Measurements from ENCODE around the gene LMF1. TPM values are rescaled to one million over a fixed set of nuclear protein-coding genes. Genes with fewer than 3 reads are reported as not detected.

LMF1 gene
- total RNA-seq, 2 donors from 2014 or later = 11.9 to 12.0 TPM

GRCh38 chr16:938752-939151, 32.0 kb downstream of the LMF1 start:
- intact Hi-C loops (cut with DNase I) = no loop called here
- ATAC-seq (no peak), DNase-seq (no peak)

GRCh38 chr16:938136-938535, 32.6 kb downstream of the LMF1 start:
- intact Hi-C loops (cut with DNase I) = no loop called here
- ATAC-seq (no peak), DNase-seq (no peak)

- no peak for DNase-seq
- ATAC-seq = no peak
- intact Hi-C loops (cut with DNase I) = no loop called here
Measured at GRCh38 chr16:937723-938122, 33.1 kb downstream of the LMF1 start.

GRCh38 chr16:937311-937710, 33.5 kb downstream of the LMF1 start:
- intact Hi-C loops (cut with DNase I) = no loop called here

GRCh38 chr16:935684-936083, 35.1 kb downstream of the LMF1 start:
- no peak for DNase-seq
- ATAC-seq = no peak
- intact Hi-C loops (cut with DNase I) = no loop called here

More at GRCh38 chr16:937311-937710, 33.5 kb downstream of the LMF1 start:
- ATAC-seq (no peak), DNase-seq (no peak)

GRCh38 chr16:934178-934577, 36.6 kb downstream of the LMF1 start:
- DNase-seq (no peak), ATAC-seq (no peak)
- intact Hi-C loops (cut with DNase I) = loop anchor here in 1 of 2 donors (5.0 kb wide), 1 partner anchor 62 kb away; no protein-coding TSS in a partner anchor

GRCh38 chr16:933581-933980, 37.2 kb downstream of the LMF1 start:
- ATAC-seq (no peak), DNase-seq (no peak)
- intact Hi-C loops (cut with DNase I) = loop anchor here in 1 of 2 donors (5.0 kb wide), 1 partner anchor 61 kb away; no protein-coding TSS in a partner anchor

GRCh38 chr16:932831-933330, 37.9 kb downstream of the LMF1 start:
- intact Hi-C loops (cut with DNase I) = loop anchor here in 1 of 2 donors (5.0 kb wide), 1 partner anchor 61 kb away; no protein-coding TSS in a partner anchor
- ATAC-seq = no peak
- no peak for DNase-seq

- intact Hi-C loops (cut with DNase I) = loop anchor here in 1 of 2 donors (5.0 kb wide), 1 partner anchor 60 kb away; no protein-coding TSS in a partner anchor
- DNase-seq (no peak), ATAC-seq (no peak)
Measured at GRCh38 chr16:931626-932500, 38.9 kb downstream of the LMF1 start.

GRCh38 chr16:931171-931570, 39.6 kb downstream of the LMF1 start:
- intact Hi-C loops (cut with DNase I) = loop anchor here in 1 of 2 donors (5.0 kb wide), 1 partner anchor 59 kb away; no protein-coding TSS in a partner anchor
- DNase-seq (no peak), ATAC-seq (no peak)

- no peak for DNase-seq
- ATAC-seq = no peak
- intact Hi-C loops (cut with DNase I) = loop anchor here in 1 of 2 donors (5.0 kb wide), 1 partner anchor 58 kb away; no protein-coding TSS in a partner anchor
Measured at GRCh38 chr16:930511-930910, 40.3 kb downstream of the LMF1 start.

- intact Hi-C loops (cut with DNase I) = loop anchor here in 1 of 2 donors (5.0 kb wide), 1 partner anchor 58 kb away; no protein-coding TSS in a partner anchor
- ATAC-seq = no peak
- DNase-seq = no peak
Measured at GRCh38 chr16:930076-930475, 40.7 kb downstream of the LMF1 start.

- intact Hi-C loops (cut with DNase I) = loop anchor here in 1 of 2 donors (5.0 kb wide), 1 partner anchor 57 kb away; no protein-coding TSS in a partner anchor
- DNase-seq (no peak), ATAC-seq (no peak)
Measured at GRCh38 chr16:929227-930073, 41.3 kb downstream of the LMF1 start.

- DNase-seq (no peak), ATAC-seq (no peak)
- intact Hi-C loops (cut with DNase I) = no loop called here
Measured at GRCh38 chr16:928526-928925, 42.3 kb downstream of the LMF1 start.

GRCh38 chr16:927931-928330, 42.9 kb downstream of the LMF1 start:
- ATAC-seq (no peak), DNase-seq (no peak)
- intact Hi-C loops (cut with DNase I) = no loop called here

GRCh38 chr16:927406-927805, 43.4 kb downstream of the LMF1 start:
- intact Hi-C loops (cut with DNase I) = no loop called here
- DNase-seq (no peak), ATAC-seq (no peak)

GRCh38 chr16:926715-927114, 44.1 kb downstream of the LMF1 start:
- DNase-seq = no peak
- intact Hi-C loops (cut with DNase I) = no loop called here
- no peak for ATAC-seq

- ATAC-seq = no peak
- no peak for DNase-seq
- intact Hi-C loops (cut with DNase I) = no loop called here
Measured at GRCh38 chr16:924806-925205, 46.0 kb downstream of the LMF1 start.

- no peak for DNase-seq
- intact Hi-C loops (cut with DNase I) = no loop called here
- ATAC-seq = no peak
Measured at GRCh38 chr16:924063-924462, 46.7 kb downstream of the LMF1 start.

Measured in left cardiac atrium (tissue), 4 donors.